Neural crest cell (in vitro differentiated cells): Measurements from ENCODE around the gene RIMBP2. TPM values are rescaled to one million over a fixed set of nuclear protein-coding genes. Genes with fewer than 3 reads are reported as not detected.

ENCODE experiments used
- DNase-seq: peaks from one replicate; pipeline ENCODE4 v3.0.0; 2021; ENCODE audit warnings: low read depth, mixed read lengths, low spot score
- H3K27ac Mint-ChIP-seq: one replicate; pipeline ENCODE4 v1.8.0; 2021; ENCODE audit warnings: mild to moderate bottlenecking, mixed read lengths; ENCODE audit not compliant: unreplicated experiment
- H3K27me3 Mint-ChIP-seq: 2 replicates; pipeline ENCODE4 v1.8.0; 2021; ENCODE audit warnings: low read depth, mild to moderate bottlenecking, mixed read lengths
- H3K36me3 Mint-ChIP-seq: 2 replicates; pipeline ENCODE4 v1.8.0; 2021; ENCODE audit warnings: low read depth, mild to moderate bottlenecking, mixed read lengths
- H3K4me1 Mint-ChIP-seq: 2 replicates; pipeline ENCODE4 v1.8.0; 2021; ENCODE audit warnings: mixed read lengths
- H3K4me3 Mint-ChIP-seq: one replicate; pipeline ENCODE4 v1.8.0; 2021; ENCODE audit warnings: mild to moderate bottlenecking, mixed read lengths
- H3K9me3 Mint-ChIP-seq: 2 replicates; pipeline ENCODE4 v1.8.0; 2021; ENCODE audit warnings: mixed read lengths
- CTCF ChIP-seq: fragments of 200-600 bp; sonication (generic); conservative IDR thresholded peaks from 2 replicates; pipeline ENCODE4 v1.5.0; 2021; ENCODE audit warnings: antibody characterized with exemption, mild to moderate bottlenecking
- total RNA-seq: library from RNA; stranded (reverse); gene quantifications from 2 replicates; pipeline ENCODE4 v1.2.1, GENCODE V29; 2021

RIMBP2 gene
- total RNA-seq, 1 donor from 2014 or later: 5.9 TPM

GRCh38 chr12:130747867-130748740 lies 32.0 kb upstream of the RIMBP2 start:
- H3K4me1 Mint-ChIP-seq: peaks cover 9% of the 10 kb centered on the region
- H3K27ac Mint-ChIP-seq: no peak overlapping the region
- H3K36me3 Mint-ChIP-seq: no peaks in the 10 kb centered on the region
- peaks cover 29% of the 10 kb centered on the region for H3K27me3 Mint-ChIP-seq
- DNase-seq: peak; percentile 96
- no peak overlapping the region for H3K4me3 Mint-ChIP-seq
- H3K9me3 Mint-ChIP-seq: no peaks in the 10 kb centered on the region
- TF ChIP-seq CTCF: peak; percentile 95

- H3K27ac Mint-ChIP-seq: no peak overlapping the region
- no peak overlapping the region for H3K4me3 Mint-ChIP-seq
- no peak for DNase-seq
Measured at GRCh38 chr12:130746546-130746945, 30.4 kb upstream of the RIMBP2 start.

GRCh38 chr12:130745921-130746320 lies 29.8 kb upstream of the RIMBP2 start:
- TF ChIP-seq CTCF: no peak
- DNase-seq: no peak
- H3K27ac Mint-ChIP-seq: no peak overlapping the region
- peaks cover 3% of the 10 kb centered on the region for H3K4me1 Mint-ChIP-seq
- H3K9me3 Mint-ChIP-seq: no peaks in the 10 kb centered on the region
- H3K27me3 Mint-ChIP-seq: peaks cover 21% of the 10 kb centered on the region
- H3K36me3 Mint-ChIP-seq: no peaks in the 10 kb centered on the region
- H3K4me3 Mint-ChIP-seq: no peak overlapping the region

More at GRCh38 chr12:130746546-130746945, 30.4 kb upstream of the RIMBP2 start:
- no peaks in the 10 kb centered on the region for H3K36me3 Mint-ChIP-seq
- H3K4me1 Mint-ChIP-seq: peaks cover 3% of the 10 kb centered on the region
- no peaks in the 10 kb centered on the region for H3K9me3 Mint-ChIP-seq
- H3K27me3 Mint-ChIP-seq: peaks cover 24% of the 10 kb centered on the region
- no peak for TF ChIP-seq CTCF

- TF ChIP-seq CTCF: no peak
- Mint-ChIP-seq H3K27me3 (peaks cover 14% of the 10 kb centered on the region), H3K4me3 (no peak overlapping the region), H3K36me3 (no peaks in the 10 kb centered on the region), H3K9me3 (no peaks in the 10 kb centered on the region), H3K27ac (no peak overlapping the region), H3K4me1 (peaks cover 3% of the 10 kb centered on the region)
- no peak for DNase-seq
Measured at GRCh38 chr12:130744274-130744673, 28.2 kb upstream of the RIMBP2 start.

- no peak overlapping the region for H3K27ac Mint-ChIP-seq
- no peak for DNase-seq
- H3K9me3 Mint-ChIP-seq: no peaks in the 10 kb centered on the region
- peaks cover 3% of the 10 kb centered on the region for H3K4me1 Mint-ChIP-seq
- no peaks in the 10 kb centered on the region for H3K36me3 Mint-ChIP-seq
- no peak for TF ChIP-seq CTCF
- H3K4me3 Mint-ChIP-seq: no peak overlapping the region
- peaks cover 12% of the 10 kb centered on the region for H3K27me3 Mint-ChIP-seq
Measured at GRCh38 chr12:130743606-130744005, 27.5 kb upstream of the RIMBP2 start.
